CD4-positive, alpha-beta T cell treated with Interleukin-4 for 1 hour (primary cell): ENCODE results near the gene POU2AF3.

Source experiments
- DNase-seq, 2 donors: peaks; one replicate each; pipeline ENCODE4 v3.0.0-alpha.2; 2020 to 2022

POU2AF3 gene

DNA sequence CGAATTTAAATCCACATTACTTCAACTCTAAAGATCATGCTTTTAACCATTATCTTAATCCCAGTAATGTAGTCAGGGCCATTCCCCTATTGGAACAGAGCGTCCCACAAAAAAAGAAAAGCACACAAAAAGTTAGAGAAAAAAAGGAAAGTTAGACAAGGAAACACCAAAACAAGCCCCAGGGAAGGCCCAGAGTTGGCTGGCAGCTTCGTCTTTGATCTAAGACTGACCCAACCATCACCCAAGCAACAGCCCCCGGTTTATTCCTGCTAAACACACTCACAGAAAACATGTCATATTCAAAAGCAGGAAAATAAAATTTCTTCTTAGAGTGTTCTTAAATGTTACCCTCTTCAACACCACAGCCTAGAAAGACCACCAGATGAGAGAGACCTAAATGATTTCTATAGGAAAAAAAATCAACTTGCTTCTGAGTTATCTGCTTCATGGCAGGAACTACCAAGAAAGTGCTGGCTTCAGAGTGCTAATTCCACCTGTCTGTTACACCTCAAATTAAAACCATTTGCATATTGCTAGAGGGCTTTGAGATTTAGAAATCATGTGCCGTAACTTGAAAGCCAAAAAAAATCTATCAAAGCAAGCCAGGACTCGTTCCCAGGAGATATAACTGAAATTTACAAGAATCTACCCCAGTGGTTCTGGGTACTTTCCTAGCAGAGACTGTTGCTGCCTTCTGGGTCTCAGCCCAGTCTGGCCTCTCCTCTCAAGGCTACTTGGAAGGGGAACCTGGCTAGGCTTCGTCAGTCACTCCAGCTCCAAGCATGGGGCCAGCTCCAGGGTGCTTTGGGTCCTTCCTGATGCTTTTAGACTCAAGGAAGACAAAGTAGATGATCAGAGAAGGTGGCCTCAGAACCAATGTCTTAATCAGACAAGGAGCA lies 31.2 kb downstream of the POU2AF3 start:
- no peak for DNase-seq

DNA sequence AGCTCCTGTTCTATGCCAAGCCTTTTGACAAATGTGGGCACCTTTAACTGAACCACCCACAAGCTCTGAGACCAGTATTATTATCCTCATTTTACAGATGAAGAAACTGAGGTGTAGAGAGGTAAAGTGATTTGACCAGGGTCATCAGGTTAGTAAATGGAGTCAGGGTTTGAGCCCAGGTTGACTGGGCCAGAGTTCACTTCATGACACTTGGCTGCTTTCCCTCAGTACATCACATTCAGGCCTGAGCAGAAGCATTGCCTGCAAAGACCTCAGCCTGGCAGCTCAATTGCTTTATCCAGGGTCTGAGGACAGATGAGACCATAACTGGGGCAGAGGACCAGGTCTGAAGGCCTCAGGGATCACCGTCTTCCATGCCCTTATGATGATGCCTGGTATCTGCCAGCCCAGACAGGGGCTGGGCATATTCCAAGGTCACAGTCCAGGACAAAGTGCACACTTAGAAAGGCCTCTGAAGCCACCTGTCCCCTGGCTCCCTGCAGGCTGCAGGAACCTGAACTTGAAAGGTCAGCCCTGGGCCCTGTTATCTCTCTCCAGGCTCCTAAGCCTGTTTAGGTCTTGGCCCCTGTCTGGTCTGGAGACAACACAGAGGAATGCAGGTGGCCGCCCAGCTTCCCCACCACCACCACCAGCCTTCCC lies 32.0 kb downstream of the POU2AF3 start:
- no peak for DNase-seq

DNA sequence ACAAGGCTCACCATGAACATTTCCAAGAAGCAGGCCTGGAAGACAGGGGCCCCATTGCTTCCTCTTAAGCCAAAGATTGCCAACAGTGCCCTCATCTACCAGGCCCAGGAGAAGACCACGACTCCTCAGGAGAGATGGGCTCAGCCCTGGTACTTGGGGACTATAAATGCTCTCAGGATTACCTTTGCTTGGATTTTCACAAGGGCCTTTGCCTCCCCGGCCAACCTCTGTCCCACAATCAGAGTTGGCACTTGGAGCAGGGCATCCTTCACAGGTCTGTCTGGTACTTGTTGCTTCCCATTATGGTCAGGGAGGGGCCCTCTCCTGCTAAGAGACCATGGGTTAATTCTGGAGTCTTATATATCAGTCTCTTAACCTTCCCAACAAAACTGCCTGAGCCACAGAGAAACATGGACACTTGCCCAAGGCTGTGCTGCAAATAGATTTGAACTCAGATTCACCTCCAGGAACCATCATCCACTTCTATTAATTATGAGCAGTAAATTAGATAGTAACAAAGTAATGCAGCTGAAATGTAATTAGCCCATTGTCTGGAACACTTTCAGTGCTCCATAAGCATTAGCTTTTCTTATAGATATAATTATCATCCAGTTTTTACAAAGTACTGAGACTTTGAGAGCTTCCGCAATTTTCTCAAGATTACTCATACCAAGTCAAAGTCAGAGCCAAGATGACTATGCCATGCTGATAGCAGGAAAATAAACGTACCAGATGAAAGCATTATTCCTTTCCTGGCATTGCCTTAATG lies 33.5 kb downstream of the POU2AF3 start:
- DNase-seq, result no peak

DNA sequence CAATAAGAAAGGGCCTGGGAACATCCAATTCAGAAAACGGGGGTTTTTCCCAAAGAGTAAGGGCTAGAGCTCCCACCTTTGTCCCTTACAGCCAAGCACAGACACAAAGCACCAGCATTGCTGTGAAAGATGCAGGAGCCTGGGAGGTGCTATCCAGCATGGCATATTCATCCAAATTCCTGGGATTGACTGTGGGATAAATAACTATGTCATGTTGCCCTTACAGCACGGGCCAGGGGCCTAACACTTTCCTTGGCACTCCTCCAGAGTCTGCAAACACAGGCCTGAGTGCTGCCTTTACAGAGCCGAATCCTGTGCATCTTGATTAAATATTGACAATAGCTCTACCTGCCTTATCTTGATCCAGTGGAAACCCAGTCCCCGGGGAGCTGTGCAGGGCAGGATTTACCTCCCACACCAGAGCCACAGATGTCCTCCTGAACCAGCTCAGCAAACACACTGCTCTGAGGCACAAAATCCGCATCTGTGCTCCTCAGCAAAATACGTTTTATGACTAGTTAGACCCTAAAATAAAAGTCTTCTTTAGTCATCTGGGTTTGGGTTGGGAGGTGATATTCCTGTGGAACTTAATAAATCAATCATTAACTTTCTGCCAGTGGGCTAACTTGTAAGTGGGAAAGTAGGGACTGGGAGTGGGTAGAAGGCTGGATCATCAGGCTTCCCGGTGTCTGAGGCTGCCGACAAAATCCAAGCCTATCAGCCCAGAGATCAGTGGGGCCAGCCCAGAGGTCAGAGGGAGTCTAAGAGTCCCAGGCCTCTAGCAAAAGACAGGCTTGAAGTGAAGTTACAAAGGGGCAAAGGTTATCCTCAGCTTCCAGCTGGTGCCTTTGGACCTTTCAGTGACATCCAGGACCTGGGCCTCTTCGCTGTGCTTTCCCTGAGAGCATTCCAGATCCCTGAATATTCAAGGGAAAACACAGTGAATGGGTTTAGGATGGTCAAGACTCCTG lies 36.5 kb downstream of the POU2AF3 start:
- DNase-seq, result no peak

DNA sequence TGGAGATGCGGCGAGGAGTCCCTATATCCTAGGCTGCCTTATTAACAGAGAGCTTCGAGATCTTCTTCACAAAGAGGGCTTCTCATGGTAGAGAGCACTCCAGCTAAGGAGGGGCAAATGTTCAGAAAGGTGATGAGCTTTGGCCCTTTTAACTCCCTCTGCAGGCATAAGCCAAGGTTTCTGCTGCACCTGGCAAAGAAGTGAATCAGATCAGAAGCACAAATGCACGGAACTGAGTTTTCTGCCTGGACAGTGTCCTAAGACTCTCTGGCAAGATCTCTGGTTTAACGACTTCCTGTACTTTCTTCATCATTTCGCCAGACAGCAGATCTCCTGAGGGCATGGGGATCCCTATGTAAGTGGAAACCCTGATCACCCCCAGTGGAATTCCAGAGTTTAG lies 37.2 kb downstream of the POU2AF3 start:
- no peak for DNase-seq

DNA sequence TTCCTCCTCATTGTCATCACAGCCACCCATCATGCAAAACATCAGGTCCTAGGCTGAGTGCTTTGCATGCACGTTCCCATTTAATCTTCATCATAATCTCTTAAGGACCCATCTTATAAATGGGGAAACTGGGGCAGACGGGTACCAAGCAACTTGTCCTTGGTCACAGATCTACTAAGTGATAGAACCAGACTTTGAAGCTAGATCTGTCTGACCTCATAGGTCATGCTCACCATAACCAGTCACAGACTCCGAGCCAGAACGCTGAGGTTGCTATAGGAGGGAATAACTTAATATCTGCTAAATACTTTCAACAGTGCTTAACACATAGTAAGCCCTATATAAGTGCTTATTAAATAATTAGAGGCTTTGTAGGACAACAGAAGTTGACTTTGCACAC lies 37.7 kb downstream of the POU2AF3 start:
- no peak for DNase-seq

DNA sequence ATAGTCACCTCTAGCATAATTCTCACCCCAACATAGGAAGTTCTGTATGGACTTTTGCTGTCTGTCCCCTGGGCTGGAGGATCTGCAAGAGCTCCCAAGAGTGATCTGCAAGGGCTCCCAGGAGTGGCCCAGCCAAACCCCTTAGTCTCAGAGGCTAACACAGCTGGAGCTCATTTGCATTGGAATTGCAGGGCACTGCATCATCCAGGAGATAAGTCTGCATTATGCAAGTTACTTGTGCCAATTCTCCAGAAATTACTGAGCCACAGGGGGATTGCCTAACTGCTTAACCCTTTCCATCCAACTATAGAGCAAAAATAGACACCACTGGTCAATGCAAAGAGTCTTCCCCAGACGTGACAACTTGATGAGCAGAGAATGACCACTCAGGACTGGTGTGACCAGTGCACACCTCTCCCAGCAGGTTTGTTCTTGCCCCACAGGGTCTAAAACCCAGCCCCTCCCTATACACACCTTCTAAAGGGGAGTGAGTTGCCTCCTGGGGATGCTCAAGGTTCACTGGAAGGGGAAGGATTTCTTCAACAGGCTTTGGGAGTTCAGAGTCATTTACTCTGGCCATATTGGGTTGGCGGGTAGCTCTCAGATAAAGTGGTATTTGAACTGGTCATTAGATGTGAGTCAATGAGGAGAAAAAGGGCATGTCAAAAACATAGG lies 38.4 kb downstream of the POU2AF3 start:
- DNase-seq, result no peak

DNA sequence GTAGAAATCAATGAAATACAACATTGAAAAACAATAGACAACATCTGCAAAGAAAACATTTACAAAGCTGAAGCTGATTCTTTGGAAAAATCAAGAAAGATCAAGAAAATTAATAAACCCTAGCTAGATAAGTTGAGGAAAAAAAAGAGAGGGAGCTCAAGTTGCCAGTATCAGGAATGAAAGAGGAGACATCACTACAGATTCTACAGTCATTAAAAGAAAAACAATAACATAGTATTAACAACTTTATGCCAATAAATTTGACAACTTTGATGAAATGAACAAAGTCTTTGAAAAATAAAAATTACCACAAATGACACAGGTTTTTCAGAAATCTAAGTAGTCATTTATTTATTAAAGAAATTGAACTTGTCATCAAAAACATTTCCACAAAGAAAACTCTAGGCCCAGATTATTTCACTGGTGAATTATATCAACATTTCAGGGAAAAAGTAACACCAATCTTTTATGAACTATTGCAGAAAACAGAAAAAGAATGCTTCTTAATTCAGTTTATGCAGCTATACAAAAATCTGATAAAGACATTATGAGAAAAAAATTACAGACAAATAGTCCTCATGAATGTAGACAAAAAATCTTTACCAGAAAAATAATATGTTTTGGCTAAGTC lies 41.5 kb downstream of the POU2AF3 start:
- no peak for DNase-seq

DNA sequence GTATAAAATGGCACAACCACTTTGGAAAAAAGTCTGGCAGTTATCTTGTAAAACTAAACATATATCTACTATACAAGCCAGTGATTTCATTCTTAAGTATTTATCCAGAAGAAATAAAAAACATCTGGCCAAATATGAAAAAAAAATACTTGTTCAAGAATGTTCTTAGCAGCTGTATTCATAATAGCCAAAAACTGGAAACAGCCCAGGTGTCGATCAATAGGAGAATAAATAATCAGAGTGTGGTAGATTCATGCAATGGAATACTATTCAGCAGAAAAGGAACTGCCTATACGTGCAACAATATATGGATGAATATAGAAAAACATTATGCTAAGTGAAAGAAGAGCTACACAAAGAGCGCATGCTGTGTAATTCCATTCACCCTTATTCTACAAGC lies 44.0 kb downstream of the POU2AF3 start:
- no peak for DNase-seq

DNA sequence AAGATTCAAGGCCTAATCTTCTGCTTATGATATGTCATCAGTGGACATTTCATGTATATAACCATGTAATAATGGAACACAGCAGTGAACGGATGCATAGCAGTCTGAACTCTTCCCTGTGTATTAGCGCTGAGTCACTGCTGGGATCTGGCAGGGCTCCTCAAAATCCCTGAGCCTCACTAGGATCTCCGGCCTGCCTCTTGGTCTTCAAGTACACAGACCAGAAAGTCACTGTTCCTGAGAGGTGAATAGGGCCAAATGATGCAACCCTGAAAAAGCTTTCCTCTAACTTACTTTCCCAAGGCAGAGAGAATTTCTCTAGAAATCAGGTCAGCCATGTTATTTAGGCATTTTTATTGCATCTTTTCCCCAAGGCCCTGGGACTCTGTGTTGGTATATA lies 45.7 kb downstream of the POU2AF3 start:
- no peak for DNase-seq

DNA sequence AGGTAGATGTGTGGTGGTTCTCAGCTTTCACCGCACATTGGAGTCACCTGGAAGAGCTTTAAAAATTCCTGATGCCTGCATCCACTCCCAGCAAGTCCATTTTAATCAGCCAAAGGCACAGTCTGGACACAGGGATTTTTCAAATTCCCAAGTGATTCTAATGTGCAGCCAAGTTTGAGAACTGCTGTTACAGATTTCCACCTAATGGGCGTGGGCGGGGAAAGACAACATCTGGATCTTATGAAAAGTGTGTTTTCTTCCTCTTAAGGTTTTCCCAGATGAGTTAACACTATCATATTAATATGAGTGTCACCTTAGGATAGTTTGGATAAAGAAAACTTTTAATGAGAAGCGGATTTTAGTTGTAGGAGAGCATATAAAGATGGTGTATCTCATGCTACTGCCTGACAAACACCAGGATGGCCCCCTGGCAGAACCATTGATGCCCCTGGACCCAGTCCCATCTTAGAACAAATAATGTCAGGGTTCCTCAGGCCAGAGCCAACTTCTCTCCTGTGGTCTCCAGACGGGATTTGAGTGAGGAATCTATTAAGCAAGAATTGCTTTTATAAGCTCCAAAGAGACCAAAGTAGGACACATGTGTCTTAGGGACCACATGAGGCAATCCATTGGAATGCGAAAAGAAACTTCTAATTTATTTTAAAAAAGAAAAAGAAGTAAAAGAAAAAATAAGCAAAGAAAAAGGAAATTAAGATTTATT lies 48.8 kb downstream of the POU2AF3 start:
- no peak for DNase-seq

DNA sequence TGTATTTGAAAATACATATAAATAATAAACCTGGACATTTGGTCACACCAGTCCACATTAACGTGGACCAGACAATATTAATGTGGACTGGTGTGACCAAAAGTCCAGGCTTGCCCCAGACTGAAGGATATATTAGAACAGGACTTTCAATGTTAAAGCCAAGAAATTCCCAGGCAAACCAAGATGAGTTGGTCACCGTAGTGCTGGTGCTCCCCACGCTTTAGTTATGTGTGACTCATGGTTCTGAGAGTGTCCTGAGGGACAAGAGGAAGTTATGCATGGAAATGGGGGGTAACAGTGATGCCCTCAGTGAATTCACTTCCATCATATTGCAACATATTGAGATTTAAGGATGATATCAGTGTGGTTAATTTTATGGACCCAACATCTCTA lies 49.4 kb downstream of the POU2AF3 start:
- no peak for DNase-seq

DNA sequence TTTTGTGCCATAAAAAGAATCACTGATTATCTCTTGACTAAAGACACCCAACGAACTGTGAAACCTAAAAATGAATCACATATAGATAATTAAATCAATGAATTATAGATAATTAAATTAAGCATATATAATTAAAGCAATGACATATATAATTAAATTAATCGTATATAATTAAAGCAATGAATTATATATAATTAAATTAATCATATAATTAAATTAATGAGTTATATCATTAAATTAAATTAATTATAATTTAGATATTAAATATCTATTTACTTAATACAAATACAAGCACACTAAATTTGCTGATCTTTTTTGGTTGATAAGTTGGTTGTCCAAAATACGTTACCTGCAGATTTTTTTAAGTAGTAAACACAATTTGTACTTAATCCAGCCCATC lies 49.8 kb downstream of the POU2AF3 start:
- DNase-seq, result no peak

DNA sequence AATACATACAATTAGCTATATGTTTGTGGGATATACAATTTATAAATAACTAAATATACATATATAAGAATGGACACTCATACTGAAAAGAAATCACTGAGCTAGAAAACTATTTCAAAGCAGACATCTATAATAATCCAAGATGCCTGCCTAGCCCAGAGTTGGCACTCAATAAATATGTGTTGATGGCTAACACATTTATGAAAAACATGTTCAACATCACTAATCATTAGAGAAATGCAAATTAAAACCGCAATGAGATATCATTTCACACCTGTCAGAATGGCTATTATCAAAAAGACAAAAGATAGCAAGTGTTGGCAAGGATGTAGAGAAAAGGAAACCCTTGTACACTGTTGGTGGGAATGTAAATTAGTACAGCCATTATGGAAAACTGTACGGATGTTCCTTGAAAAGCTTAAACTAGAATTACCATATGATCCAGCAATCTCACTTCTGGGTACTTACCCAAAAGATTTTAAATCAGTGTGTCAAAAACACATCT lies 50.9 kb downstream of the POU2AF3 start:
- no peak for DNase-seq

DNA sequence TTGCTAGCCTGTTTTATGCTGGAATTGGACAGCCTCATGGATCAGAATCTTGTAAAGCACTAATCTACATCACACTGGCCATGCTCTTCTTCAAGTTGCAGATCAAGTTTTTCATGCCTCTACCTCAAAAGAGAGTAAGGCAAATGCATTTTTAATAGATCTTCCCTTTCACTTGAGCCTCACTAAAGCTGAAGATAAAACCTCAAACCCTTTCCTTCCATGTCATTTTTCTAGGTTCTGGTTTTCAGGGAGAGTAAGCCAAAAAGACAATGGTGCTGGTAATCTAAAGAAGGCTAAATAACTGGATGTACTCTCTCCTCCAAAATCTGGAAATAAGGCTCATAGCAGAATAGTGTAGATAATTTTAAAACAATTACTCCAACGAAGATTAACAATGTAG lies 52.5 kb downstream of the POU2AF3 start:
- no peak for DNase-seq

DNA sequence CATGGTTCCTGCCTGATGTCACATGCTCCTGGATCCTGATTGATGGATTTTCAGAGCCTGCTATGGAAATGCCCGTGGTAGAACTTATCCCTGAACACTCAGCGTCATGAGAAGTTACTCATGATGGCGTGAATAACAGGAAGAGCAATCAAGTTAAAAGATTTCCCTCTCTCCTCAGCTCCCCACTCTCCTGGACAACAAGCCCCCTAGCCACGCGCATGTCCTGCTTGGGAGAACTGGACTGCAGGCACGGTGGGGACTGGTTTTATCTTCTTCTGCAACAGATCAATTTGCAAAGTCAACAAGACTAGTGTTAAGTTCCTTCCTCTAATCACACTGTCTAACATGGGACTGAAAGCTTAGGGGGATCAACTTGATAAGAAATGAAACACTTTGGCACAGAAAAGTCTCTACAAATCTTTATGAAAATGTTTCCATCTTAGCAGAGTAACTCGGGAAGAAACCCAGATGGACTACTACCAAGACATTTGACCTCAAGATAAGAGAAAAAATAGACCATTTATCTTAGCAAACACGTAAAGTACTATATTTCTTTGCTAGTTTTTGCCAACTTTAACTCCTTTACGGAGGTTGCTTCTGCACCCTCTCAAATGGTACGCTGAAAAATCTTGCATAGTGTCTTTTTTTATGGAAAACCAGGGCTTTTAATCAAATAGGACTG lies 53.2 kb downstream of the POU2AF3 start:
- DNase-seq, result no peak

DNA sequence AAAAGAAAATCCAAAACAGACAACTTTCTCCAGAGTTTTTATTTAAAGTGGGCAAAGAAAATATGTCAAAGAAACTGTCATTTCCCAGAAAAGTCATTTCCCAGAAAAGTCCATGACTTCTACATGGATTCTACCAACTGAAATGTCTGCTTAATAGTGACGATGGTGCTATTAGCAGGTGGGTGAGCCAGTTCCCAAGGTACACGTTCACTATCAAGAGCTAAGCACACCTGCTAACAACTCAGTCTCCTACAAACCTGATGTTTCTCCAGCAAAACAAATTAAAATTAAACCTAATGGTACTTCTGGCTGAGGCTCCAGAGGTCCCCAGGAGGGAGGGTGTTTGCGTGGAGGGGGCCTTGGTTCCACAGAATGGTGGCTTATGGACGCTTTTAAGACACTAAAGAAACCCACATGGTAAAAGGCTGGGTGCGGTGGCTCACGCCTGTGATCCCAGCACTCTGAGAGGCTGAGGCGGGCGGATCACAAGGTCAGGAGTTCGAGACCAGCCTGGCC lies 53.9 kb downstream of the POU2AF3 start:
- DNase-seq, result no peak

DNA sequence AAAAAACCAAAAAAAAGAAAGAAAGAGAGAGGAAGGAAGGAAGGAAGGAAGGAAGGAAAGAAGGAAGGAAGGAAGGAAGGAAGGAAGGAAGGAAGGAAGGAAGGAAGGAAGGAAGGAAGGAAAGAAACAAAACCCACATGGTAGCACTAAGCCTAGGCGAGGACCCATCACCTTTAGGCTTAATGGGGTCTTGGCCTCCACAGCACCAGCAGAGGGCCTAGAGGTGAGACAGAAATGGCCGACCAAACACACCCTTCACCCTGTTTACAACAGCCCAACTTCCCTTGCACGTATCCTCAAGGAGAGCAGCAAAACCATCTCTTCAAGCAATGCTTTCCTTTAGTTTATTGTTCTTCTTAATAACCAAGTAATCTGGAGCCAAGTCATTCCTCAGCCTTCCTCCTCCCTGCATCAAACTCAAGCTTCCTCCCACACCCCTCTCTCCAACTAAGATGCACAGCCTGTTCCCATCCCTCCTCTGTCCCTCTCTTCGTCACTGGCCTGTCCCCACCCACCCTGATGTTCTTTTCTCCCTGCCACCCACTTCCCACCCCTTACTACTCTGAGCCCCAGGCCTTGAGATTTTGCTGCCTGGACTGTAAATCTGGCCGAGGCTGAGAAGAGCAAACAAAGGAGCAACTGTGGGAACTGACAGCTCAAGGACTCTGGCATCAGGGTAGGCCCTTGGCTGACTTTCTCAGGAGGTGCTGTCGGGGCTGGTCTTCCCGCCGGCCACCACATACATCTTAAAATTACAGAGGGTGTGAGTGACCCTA lies 54.8 kb downstream of the POU2AF3 start:
- DNase-seq, result no peak
